Stimulated activated CD8-positive, alpha-beta memory T cell treated with anti-CD3 and anti-CD28 coated beads, Interleukin-12 subunit alpha, Interleukin-12 subunit beta, amount 100 ng/mL, for 1 hour (primary cell): ENCODE data around the gene ACKR2.
"Not testable (repeated sequence)": the region's sequence is repeated elsewhere in the genome, so short reads cannot be mapped to it uniquely, and the experiment has no call there.

Experiments used
- DNase-seq: peaks from one replicate; pipeline ENCODE4 v3.0.0-alpha.2; 2020; ENCODE audit warnings: low read depth

The ACKR2 gene

GRCh38 chr3:42801784-42802183 lies 7.5 kb upstream of the ACKR2 start:
- no peak for DNase-seq

- no peak for DNase-seq
These were observed 6.3 kb upstream of the ACKR2 start for GRCh38 chr3:42802876-42803413.

- DNase-seq = no peak
These were observed 5.7 kb upstream of the ACKR2 start for GRCh38 chr3:42803414-42804105.

- DNase-seq = peak; percentile 84
These were observed 5.0 kb upstream of the ACKR2 start, which contains the start of gene HIGD1A for GRCh38 chr3:42804106-42804830. HIGD1A (minus strand) TSS chr3:42804490; CDS start chr3:42794253, 10,237 bp downstream.

GRCh38 chr3:42804831-42805132 lies 4.5 kb upstream of the ACKR2 start:
- no peak for DNase-seq

- no peak for DNase-seq
These were observed 4.0 kb upstream of the ACKR2 start for GRCh38 chr3:42805141-42805821.

GRCh38 chr3:42807929-42808328 lies 1.3 kb upstream of the ACKR2 start:
- DNase-seq = no peak

GRCh38 chr3:42810706-42811105 lies 1.5 kb downstream of the ACKR2 start:
- DNase-seq = not testable (repeated sequence)

- not testable (repeated sequence) for DNase-seq
These were observed 2.1 kb downstream of the ACKR2 start for GRCh38 chr3:42811118-42811883.

GRCh38 chr3:42814246-42814645 lies 5.0 kb downstream of the ACKR2 start:
- DNase-seq = no peak

GRCh38 chr3:42814914-42815507 lies 5.8 kb downstream of the ACKR2 start:
- no peak for DNase-seq

- no peak for DNase-seq
These were observed 6.6 kb downstream of the ACKR2 start for GRCh38 chr3:42815826-42816225.

- DNase-seq = no peak
These were observed 10.2 kb downstream of the ACKR2 start for GRCh38 chr3:42819351-42819965.

GRCh38 chr3:42820746-42821051 lies 11.5 kb downstream of the ACKR2 start:
- no peak for DNase-seq

- DNase-seq = no peak
These were observed 13.6 kb downstream of the ACKR2 start for GRCh38 chr3:42822828-42823227.

GRCh38 chr3:42823351-42823750 lies 14.1 kb downstream of the ACKR2 start:
- DNase-seq = no peak

GRCh38 chr3:42826141-42826540 lies 16.9 kb downstream of the ACKR2 start:
- DNase-seq = no peak

- DNase-seq = no peak
These were observed 17.8 kb downstream of the ACKR2 start for GRCh38 chr3:42827023-42827422.

- no peak for DNase-seq
These were observed 18.4 kb downstream of the ACKR2 start for GRCh38 chr3:42827654-42828053.

GRCh38 chr3:42829083-42829627 lies 19.9 kb downstream of the ACKR2 start:
- DNase-seq = no peak
